AG09309 (cell line): ENCODE data around the gene KDM2B.

Experiments
- DNase-seq: peaks from one replicate; pipeline ENCODE4 v3.0.0-alpha.2; 2010; ENCODE audit warnings: low read depth
- H3K4me3 ChIP-seq: 2 replicates; pipeline ENCODE4 v1.5.1; 2011; ENCODE audit warnings: mild to moderate bottlenecking, low read depth, low read length, moderate library complexity; ENCODE audit not compliant: control insufficient read depth
- TF ChIP-seq, protein P1 (sequence below): IDR thresholded peaks from 2 replicates; pipeline ENCODE4 v1.5.1; 2011; ENCODE audit warnings: mild to moderate bottlenecking, low read depth, low read length, inconsistent platforms; ENCODE audit not compliant: insufficient read depth, control insufficient read depth; ENCODE audit errors: missing control alignments

Gene KDM2B

GRCh38 chr12:121508533-121508932 is 72.3 kb downstream of the KDM2B start:
- H3K4me3 ChIP-seq, result no peak overlapping the region
- DNase-seq, result no peak
- TF ChIP-seq, protein P1, sequence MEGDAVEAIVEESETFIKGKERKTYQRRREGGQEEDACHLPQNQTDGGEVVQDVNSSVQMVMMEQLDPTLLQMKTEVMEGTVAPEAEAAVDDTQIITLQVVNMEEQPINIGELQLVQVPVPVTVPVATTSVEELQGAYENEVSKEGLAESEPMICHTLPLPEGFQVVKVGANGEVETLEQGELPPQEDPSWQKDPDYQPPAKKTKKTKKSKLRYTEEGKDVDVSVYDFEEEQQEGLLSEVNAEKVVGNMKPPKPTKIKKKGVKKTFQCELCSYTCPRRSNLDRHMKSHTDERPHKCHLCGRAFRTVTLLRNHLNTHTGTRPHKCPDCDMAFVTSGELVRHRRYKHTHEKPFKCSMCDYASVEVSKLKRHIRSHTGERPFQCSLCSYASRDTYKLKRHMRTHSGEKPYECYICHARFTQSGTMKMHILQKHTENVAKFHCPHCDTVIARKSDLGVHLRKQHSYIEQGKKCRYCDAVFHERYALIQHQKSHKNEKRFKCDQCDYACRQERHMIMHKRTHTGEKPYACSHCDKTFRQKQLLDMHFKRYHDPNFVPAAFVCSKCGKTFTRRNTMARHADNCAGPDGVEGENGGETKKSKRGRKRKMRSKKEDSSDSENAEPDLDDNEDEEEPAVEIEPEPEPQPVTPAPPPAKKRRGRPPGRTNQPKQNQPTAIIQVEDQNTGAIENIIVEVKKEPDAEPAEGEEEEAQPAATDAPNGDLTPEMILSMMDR, result no peak

GRCh38 chr12:121507984-121508383 is 72.8 kb downstream of the KDM2B start:
- H3K4me3 ChIP-seq, result no peak overlapping the region
- TF ChIP-seq, protein P1, result no peak
- DNase-seq, result no peak

DNA sequence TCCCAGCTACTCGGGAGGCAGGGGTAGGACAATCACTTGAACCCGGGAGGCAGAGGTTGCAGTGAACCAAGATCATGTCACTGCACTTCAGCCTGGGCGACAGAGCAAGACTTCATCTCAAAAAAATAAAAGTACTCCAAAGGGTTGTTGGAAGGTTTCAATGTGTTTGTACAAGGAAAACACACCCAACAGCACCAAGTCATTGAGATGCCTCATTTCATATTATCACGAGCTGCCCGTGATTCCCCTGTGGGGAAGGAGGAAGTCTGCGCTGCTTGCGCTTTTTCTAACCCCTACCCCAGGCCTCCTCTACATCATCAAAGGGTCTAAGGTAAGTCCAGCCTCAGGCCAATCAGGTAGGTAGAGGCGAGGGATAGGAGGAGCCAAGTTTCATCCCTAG is 73.6 kb downstream of the KDM2B start:
- TF ChIP-seq, protein P1, result no peak
- DNase-seq, result no peak
- no peak overlapping the region for H3K4me3 ChIP-seq

DNA sequence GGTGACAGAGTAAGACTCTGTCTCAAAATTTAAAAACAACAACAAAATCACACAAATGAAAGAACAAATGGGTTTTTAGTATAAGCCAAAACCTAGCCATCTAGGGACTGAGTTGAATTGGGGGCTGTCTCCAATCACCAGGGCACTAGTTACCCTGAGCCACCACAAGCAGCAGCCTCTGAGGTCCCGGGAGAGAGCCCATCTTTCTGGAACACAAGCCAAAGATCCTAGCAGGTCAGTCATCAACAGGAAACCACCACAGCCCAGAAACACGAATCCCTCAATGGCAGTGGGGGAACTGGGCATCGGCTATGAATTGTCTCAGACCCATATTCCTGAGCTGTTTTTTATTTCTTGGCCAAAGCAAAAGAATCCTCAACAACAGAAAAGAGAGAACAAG is 75.3 kb downstream of the KDM2B start:
- H3K4me3 ChIP-seq, result no peak overlapping the region
- no peak for DNase-seq
- TF ChIP-seq, protein P1, result no peak

GRCh38 chr12:121504505-121504904 is 76.3 kb downstream of the KDM2B start:
- no peak for DNase-seq
- no peak overlapping the region for H3K4me3 ChIP-seq
- TF ChIP-seq, protein P1, result no peak

GRCh38 chr12:121503395-121503794 is 77.4 kb downstream of the KDM2B start:
- TF ChIP-seq, protein P1, result no peak
- DNase-seq, result no peak
- H3K4me3 ChIP-seq, result no peak overlapping the region

- DNase-seq, result no peak
- TF ChIP-seq, protein P1, result no peak
- H3K4me3 ChIP-seq, result no peak overlapping the region
Measured at GRCh38 chr12:121501946-121502345, 78.9 kb downstream of the KDM2B start.
